Measurements from ENCODE around the gene SYNDIG1L.

GRCh38 chr14:74405663-74406062 is 20.3 kb downstream of the SYNDIG1L start:
- no peak for TF ChIP-seq ELF1 (IDR thresholded peaks at IDR 0.05; ENCODE audit: borderline replicate concordance, low read depth)
- TF ChIP-seq EZH2 (IDR thresholded peaks at IDR 0.05), result no peak
- TF ChIP-seq, protein P1, sequence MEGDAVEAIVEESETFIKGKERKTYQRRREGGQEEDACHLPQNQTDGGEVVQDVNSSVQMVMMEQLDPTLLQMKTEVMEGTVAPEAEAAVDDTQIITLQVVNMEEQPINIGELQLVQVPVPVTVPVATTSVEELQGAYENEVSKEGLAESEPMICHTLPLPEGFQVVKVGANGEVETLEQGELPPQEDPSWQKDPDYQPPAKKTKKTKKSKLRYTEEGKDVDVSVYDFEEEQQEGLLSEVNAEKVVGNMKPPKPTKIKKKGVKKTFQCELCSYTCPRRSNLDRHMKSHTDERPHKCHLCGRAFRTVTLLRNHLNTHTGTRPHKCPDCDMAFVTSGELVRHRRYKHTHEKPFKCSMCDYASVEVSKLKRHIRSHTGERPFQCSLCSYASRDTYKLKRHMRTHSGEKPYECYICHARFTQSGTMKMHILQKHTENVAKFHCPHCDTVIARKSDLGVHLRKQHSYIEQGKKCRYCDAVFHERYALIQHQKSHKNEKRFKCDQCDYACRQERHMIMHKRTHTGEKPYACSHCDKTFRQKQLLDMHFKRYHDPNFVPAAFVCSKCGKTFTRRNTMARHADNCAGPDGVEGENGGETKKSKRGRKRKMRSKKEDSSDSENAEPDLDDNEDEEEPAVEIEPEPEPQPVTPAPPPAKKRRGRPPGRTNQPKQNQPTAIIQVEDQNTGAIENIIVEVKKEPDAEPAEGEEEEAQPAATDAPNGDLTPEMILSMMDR (IDR thresholded peaks at IDR 0.05 in 2 of 3, conservative IDR thresholded peaks at IDR 0.05 in 1 of 3; ENCODE audit: borderline replicate concordance in 1 of 3, insufficient read depth in 1 of 3, low read depth in 2 of 3, low read length in 2 of 3), result no peak
- no peak for TF ChIP-seq POLR2A (IDR thresholded peaks at IDR 0.05; ENCODE audit: borderline replicate concordance, extremely low read depth, insufficient read depth, insufficient read length)
- TF ChIP-seq ATF3 (IDR thresholded peaks at IDR 0.05), result no peak
- TF ChIP-seq TCF7L2 (IDR thresholded peaks at IDR 0.05; ENCODE audit: borderline replicate concordance, extremely low read depth, insufficient read depth, insufficient read length), result no peak
- TF ChIP-seq RAD21 (IDR thresholded peaks at IDR 0.05; ENCODE audit: low read depth), result no peak
- TF ChIP-seq POLR2AphosphoS5 (IDR thresholded peaks at IDR 0.05; ENCODE audit: low read depth, low read length), result no peak
- TF ChIP-seq YY1 (IDR thresholded peaks at IDR 0.05; ENCODE audit: extremely low read depth, insufficient replicate concordance, low read depth, low read length), result no peak
